DMS 273 (cell line): Measurements from ENCODE around the gene ARAP3.
A peak's percentile ranks its signal among the peaks of the same experiment; 100 is the strongest.

Experiments
- DNase-seq: peaks from one replicate; lab custom pipeline; 2025; ENCODE audit not compliant: unreplicated experiment; lab: John Stamatoyannopoulos, UW

Gene ARAP3

DNA sequence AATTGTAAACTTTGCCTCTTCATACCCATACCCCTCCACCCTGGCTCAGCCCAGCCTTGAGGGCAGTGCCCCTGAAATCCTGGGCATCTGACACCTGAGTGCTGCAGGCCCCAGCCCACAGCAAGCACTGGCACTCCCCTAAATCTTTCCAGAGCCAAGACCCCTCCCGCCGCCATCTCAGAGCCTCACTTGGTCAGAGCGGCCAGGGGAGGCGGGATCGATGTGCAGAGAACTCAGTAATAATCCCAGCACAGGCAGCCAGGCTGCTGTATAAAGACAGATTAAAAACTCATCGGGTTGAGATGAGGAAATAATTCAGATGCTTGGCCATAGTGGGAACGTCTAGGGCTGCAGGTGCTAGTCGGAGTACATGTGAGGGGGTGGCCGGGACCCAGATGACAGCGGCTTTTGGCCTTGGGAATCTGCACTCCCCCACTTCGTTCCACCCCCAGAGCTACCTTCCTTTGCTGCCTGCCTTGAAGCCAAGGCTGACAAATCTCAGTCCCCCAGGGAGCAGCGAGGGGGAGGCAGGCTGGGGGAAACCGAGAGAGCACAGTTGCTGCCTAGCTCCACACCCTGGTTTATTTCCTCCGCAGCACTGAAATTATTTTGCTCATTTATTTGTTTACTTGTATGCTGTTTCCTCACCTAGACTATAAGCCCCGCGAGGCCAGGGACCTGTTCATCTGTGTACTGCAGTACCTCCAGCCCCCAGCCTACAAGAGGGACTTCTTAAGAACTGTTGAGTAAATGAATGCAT lies 19.5 kb upstream of the ARAP3 start:
- no peak for DNase-seq

DNA sequence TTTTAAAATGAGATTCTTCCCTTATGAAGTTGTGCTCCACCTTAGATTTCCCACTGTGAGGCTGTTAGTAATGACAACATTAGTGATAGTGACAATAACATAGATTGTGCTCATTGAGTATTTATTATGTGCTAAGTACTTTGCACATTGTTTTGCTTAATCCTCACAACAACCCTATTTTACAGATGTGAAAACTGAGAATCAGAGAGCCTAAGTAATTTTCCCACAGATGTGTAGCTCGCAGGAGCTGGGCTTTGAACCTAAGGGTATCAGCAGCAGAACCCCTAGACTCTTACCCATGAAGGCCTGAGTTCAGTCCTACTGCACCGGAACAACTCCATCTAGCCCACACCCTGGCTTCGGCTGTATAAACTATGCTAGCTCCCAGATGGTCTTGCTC lies 15.6 kb upstream of the ARAP3 start:
- DNase-seq: no peak

DNA sequence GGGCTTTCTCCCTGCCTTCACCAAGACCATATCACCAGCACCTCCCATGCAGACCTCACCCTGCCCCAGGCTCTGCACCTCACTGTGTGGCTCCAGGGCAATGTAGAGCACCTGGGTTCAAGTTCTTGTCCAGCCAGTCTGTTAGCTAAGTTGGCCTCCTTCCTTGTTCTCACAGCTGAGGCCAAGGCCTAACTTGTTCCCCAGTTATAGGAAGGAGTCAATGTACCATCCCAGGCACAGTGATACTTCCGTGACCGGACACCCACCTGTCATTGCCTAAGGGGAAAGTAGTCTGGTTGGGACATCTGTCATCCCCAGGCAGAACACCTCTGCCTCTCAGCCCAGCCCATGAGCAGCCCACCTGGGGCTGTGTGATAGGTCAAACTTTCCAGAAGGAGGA lies 14.4 kb upstream of the ARAP3 start:
- DNase-seq: no peak

DNA sequence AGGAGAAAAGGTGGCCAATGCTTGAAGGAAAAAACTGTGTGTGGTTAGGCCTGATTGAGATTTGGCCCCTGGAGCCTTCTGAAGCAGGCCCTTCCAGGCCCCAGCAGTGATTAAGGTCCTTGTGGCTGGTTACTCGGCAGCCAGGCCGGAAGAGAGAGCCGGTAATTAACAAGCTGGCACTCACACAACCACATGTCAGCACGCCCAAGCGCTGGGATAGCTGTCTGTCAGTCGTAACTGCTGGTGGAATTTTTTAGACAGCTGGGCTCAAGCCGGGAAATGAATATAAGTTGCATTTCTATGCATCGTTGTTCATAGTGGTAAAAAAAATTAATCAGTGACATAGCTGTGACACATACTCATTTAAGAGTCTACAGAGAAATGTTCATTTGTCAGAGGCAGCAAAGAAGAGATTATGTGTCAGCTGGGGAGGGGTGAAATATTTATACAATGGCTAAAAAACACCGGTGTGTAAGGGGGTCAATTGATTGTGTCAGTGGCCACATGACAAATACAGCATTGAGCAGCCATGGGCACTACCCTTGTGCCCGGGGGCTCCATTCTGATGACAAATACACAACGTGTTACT lies 13.7 kb upstream of the ARAP3 start:
- DNase-seq: peak; percentile 90

DNA sequence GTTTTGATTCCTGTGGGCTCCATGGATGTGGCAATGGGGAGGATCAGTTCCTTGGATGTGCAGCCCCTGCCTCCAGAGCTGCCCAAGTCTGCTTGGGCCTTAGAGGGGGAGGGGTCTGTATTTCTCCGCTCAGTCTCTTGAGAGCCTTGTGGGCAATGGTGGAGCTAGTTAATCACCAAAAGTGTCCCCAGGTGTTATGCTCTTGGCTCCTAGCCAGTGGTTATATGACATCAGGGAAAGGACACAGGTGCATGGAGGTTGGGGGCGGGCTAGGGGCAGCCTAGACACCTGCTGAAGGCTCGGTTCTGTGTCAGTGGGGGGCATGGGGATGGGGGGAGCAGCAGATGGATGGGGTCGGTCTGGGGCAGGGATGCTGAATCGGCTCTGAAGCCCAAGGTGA lies 12.4 kb upstream of the ARAP3 start:
- DNase-seq: no peak

DNA sequence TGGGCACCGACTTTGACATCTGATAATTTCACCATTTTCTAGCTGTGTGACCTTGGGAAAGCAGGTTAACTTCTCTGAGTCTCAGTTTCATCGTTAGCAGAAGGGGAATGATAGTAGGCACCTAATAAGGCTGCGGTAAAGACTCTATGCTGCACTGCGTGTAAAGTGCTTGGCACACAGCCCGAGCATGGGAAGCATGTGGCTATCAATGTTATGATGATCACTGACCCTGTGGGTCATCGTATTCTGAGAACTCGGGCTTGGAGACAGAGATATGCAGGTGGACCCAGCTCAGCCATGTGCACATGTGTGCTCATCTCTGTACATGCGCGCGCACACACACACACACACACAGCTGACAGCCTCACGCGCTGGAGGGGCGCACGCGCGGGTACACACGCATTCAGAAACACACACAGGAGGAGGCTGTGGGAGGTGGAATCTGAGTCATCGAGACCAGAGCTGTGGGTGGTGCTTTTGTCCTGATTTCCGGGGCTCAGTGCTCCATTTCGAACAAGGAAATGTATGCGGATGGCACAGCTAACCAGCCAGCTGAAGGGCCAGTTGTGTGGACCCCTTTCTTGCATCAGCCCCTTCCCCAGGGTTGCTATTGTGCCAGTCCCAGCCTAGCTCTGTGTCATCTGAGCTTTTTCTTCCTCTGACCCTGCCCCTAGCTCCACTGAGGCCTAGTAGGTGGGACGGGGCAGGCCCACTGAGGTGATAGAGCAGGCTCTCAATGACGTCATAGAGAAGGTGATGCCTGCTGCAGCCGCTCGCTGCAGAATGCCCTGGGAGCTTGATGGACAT lies 11.1 kb upstream of the ARAP3 start:
- no peak for DNase-seq

DNA sequence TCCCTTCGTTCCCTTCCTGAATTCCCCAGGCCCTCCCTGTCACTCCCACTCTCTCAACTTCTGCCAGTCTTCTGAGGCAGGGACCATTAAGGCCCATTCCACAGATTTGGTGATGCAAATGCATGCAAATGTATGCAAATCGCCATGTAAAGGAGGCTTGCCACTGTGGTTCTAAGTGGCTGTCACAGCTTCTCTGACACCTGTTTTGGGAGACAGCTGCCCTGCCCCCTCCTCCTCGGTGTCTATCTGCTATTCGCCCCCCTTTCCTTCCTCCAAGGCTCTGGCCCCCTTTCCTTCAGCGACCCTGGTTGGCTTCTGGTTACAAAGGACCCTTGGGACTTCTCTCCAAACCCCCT lies 10.5 kb upstream of the ARAP3 start:
- DNase-seq: no peak

DNA sequence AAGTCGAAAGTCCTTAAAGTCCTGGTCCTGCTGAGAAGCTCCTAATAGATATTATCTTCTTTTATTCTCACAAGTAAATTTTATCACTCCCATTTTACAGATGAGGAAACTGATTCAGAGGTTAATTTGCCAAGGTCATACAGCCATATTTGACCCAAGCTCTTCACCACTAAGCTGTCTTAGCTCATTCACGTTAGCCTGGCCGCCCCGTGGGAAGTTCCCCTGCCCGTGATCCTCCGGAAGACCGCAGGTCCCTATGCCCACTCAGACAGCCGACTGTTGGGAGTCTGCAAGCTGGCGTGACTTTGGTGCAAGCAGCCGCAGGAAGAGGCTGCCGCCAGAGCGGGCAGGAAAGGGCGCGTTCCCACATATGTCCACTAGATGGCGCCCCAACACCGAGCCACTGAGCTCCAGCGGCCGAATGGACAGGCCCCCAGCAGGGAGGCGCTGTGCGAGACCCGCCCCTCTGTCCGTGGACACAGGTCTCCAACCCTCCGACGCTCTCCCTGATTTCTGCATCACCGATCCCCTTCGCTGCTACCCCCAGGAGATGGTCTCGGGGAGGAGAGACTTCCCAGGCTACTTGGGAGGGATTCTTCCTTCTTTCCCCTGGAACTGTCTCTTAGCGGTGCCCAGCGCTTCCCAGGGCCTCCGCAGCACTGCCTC lies 10.0 kb upstream of the ARAP3 start:
- peak; percentile 89 for DNase-seq

DNA sequence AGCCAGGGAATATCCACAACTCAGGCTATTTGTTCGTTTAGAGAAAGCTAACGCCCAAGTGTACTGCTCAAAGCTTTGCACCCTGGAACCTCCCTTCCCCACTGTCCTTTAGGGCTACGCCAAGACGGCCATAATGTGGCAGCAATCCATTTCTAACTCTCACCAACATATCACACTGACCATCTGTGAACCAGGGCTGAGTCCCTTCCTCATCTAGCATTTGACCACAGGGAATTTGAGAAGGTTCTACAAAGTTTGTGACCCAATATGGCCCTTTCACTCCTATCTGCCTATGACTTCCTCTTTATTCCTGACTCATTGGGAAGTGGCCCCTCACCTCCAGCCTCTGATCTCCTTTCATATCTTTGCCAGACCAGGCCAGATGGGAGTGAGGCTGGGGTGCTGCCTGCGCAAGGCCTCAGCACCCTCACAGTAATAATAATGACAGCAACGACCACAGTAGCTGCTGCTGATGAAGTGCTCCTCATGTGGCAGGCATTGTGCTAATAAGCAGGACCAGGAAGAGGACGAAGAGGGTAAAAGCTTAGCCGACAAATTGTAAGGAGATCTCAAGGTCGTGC lies 9.3 kb upstream of the ARAP3 start:
- DNase-seq: no peak

DNA sequence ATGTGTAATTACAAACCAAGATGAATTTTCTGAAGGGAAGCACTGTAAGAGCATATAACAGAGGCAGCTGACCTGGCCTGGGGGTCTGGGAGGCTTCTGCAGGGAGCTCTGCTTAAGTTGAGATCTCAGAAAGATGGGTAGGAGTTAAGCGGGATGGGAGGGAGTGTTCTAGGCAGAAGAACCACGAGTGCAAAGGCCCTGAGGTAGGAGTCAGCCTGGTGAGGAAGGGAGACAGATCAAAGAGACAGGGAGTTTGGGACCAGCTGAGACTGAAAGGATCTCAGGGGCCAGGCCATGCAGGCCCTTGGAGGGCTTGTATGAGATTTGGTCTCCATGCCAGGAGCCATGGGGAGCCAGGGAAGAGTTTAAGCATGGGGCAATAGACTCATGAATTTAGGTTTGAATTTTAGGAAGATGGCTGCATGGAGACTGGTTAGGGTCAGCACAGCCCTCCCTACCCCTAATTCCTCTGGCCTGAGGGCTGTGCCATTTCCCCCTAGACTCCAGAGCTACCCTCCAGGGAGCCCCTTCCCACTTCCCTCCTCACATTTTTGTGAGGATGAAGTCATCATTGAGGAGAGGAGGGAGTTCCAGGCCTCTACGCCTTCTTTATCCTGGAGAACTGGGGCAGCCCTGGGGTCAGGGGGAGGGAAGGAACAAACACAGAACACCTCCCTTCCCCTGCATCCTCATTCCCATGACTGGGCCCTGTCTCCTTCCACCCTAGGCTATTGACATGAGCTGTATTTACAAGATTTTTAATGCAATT lies 4.8 kb upstream of the ARAP3 start:
- DNase-seq: no peak

DNA sequence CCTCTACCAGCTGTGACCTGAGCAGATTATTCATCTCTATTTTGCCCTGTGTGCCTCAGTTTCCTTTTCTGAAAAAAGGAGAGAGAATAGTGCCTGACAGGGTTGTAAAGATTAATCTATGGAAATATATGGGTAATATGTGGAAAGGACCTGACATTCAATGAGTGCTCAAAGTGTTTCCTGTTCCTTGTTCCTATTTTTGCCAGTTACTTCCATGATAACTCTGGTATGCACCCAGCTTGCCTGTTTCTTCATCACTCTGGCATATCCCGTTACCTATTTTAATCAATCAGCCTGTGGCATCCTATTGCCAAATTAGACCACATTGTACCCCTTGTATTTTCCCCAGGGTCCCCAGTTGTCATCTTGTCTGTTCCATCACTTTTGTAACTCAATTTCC lies 3.6 kb upstream of the ARAP3 start:
- no peak for DNase-seq

DNA sequence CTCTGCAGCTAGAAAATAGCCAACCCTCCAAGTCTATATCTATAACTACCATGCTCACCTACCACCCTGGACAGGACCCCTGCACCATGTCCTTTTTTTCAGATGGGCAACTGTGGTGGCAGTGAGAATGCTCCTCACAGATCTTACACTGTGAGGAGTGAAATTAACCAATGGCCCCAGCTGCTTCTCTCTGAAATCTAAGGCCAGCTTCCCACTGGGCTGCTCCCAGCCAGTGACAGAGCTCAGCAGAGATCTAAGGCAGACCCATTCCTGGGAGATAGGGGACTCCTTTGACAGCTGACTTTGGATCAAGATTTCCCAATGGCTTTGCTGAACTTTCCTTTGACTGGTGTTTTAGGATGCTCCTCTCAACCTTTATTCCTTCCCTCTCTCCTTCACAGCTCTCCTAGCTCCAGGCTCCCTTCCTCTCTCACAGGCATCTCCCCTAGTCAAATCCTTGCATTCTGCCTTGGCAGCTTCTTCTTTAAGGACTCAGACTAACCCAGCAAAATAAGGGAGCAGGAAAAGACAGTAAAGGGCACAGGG lies 1.6 kb upstream of the ARAP3 start:
- DNase-seq: peak; percentile 12

DNA sequence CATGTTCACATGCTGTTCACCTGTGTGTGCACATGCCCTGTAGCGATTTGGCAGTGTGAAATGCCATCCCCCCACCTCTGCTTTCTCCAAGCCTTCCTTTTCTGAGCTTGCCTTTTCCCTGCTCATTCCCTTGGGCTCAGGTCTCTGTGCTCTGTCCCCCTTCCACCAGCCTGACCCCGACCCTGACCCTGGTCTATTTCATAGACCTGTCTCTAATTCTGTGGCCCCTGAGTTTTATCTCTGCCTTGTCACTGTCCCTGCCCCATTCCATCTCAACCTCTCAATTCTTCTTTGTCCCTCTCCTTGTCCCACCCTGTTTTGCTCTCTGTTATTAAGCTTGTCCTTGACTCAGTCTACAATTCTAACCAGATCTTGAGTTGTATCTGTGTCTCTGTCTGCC lies 735 bp downstream of the ARAP3 start:
- DNase-seq: no peak

DNA sequence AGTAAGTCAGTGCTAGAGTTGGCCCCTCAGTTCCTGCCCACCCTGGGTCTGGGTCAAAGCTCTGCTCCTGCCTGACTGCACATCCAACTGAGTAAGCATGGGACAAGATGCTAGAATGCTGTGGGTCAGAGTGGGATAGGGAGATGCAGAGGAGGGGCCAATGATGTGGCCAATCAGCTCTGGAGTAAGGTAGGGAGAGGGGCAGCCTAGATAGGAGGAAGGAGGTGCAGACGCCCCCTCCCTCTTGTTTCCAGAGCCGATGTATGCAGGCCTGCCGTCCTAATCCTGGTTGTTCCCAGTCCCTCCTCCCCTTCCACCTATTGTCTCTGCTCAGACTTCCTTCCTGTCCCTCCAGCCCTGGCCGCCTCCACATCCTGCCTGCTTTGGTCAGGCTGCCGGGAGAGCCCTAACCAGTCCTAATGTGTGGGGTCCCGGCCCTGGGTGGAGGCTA lies 1.3 kb downstream of the ARAP3 start:
- DNase-seq: no peak

DNA sequence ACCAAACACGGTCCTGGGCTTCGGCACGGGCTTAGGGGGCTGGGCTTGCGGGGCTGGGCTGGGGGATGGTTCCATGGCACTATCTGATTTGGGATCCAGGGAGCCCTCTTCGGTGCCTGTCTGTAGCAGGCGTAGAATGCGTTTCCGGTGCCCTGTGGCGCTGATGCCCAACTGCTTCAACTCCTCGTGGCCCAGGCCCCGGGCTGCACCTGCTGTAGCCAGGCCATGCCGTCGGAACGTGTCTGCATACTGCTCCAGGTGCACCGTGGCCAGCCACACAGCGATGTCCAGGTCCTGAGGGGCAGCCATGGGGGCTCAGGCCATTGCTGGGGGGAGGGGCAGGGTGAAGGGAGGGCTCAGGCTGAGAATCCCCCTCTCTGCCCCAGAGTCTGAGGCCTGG lies 1.9 kb downstream of the ARAP3 start:
- DNase-seq: no peak

DNA sequence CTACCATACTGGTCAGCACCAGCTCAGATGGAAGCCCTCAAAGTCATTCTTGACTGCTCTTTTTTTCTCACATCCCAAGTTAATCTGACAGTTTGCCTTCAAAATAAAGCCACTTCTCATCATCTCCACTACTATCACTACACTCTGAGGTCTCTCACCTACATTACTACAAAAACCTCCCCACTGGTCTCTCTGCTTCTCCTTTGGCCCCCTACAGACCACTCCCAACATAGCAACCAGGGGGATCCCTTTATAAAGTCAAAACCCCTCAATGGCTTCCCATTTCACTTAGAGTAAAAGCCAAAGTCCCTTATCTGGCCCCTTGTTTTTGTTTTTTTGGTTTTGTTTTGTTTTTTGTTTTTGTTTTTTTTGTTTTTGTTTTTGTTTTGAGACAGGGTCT lies 4.6 kb downstream of the ARAP3 start:
- peak; percentile 67 for DNase-seq

DNA sequence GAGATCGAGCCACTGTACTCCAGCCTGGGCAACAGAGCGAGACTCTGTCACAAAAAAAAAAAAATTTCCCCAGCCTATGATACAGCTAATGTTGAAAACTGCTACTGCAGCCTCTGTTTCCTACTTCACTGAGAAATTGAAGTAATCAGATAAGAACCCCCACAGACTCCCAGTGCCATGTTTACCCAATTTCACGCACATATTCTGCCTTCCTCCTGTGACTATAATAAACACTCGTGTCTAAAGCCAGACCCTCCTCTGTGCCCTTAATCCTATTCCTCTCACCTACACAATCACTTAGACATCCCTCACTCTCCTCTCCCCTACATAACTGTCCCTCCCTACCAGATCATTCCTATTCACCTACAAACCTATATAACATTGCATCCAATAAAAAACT lies 6.4 kb downstream of the ARAP3 start:
- DNase-seq: no peak

DNA sequence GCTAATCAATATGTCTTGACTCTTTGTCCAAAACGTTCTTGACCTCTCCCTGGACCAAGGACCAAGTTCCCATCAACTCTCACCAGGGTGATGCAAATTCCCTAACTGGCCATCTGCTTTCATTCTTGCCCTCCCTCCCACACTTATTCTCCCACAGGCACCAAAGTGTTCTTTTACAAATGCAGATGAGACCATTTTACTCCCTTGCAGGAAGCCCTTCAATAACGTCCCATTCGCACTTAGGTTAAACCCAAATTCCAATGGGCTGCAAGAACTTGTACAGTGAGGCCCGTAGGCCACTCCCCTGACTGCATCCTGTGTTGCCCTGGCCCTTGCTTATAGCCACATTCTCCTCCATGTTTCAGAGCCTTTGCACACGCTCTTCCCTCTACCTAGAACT lies 7.3 kb downstream of the ARAP3 start:
- no peak for DNase-seq

DNA sequence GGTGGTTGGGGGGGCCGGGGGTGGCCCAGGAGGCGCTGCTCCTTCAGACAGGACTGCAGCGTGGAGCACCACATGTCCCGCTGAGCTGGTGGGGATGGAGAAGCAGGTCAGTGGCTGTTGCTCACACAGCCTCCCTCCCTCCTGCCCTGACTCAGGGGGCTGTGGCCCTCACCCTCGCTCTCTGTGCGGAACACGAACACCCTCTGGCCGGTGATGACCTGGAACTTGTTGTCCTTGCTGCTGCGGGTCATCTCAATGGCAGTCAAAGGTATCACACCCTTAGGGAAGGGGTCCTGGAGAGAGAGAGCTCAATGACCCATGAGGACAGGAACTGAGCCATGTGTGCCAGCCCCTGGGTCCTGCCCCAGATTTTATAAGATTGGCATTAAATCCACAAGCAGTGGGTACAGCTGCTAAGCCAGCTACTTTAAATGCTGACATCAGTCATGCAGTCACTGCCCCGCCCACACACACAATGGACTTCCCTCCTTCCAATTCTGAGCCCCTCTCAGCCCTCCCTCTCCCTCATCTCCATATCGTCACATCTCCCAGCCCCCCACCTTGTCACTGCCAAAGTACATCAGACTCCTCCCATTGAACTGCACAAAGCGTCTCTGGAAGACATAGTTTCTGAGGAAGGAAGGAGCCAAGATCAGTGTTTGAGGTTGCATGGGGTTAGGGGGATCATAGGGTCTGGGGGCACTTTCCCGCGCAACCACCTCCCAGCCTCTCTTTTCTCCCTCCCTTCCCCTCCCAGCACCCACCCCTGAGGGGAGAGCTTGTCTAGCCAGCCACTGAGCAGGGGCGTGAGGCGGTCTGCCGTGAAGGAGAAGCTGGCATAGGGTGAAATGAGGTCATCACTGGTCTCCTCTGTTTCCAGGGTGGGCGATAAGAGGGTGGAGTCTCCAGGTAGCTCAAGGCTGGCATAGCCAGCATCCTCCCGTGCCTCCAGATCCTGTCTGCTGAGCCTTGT lies 8.9 kb downstream of the ARAP3 start:
- peak; percentile 25 for DNase-seq
